Mammary epithelial cell (primary cell): ENCODE measurements around the gene CDK19.

Source experiments
- EZH2 ChIP-seq: IDR thresholded peaks from 2 replicates; pipeline ENCODE4 v1.6.1; 2012; ENCODE audit warnings: low read length, inconsistent platforms, borderline replicate concordance
- TF ChIP-seq, protein P1 (sequence below), 2 donors: IDR thresholded peaks in 1 of 2; conservative IDR thresholded peaks in 1 of 2; 2 replicates each; pipeline ENCODE4 v1.5.1; 2011 to 2012; ENCODE audit warnings: inconsistent platforms in 2 of 2, low read length in 2 of 2, mild to moderate bottlenecking in 2 of 2, control low read depth in 1 of 2, low read depth in 1 of 2; ENCODE audit not compliant: insufficient read depth in 1 of 2; ENCODE audit errors: extremely low read depth in 1 of 2

DNA sequence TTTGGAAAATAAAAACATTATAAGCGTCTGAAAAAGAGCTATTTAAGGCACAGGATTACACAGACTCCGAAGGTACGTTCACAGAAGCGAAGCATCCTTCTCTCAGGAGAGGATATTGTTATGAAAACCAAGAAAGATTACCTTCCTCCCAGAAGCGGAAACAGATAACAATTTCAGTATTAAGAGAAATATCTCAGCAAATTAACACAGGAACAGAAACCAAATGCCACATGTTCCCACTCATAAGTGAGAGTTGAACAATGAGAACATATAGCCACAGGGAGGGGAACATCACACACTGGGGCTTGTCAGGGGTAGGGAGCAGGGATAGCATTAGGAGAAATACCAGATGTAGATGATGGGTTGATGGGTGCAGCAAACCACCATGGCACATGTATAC is 109.7 kb downstream of the CDK19 start:
- TF ChIP-seq, protein P1, sequence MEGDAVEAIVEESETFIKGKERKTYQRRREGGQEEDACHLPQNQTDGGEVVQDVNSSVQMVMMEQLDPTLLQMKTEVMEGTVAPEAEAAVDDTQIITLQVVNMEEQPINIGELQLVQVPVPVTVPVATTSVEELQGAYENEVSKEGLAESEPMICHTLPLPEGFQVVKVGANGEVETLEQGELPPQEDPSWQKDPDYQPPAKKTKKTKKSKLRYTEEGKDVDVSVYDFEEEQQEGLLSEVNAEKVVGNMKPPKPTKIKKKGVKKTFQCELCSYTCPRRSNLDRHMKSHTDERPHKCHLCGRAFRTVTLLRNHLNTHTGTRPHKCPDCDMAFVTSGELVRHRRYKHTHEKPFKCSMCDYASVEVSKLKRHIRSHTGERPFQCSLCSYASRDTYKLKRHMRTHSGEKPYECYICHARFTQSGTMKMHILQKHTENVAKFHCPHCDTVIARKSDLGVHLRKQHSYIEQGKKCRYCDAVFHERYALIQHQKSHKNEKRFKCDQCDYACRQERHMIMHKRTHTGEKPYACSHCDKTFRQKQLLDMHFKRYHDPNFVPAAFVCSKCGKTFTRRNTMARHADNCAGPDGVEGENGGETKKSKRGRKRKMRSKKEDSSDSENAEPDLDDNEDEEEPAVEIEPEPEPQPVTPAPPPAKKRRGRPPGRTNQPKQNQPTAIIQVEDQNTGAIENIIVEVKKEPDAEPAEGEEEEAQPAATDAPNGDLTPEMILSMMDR (conservative IDR thresholded peaks at IDR 0.05 in 1 of 2, IDR thresholded peaks at IDR 0.05 in 1 of 2; ENCODE audit: extremely low read depth in 1 of 2, insufficient read depth in 1 of 2, low read depth in 1 of 2, low read length in 2 of 2) = no peak
- no peak for TF ChIP-seq EZH2
